ENCODE data around the gene HCAR1. TPM values are rescaled to one million over a fixed set of nuclear protein-coding genes. Genes with fewer than 3 reads are reported as not detected.

Gene HCAR1
- total RNA-seq, 1 donor from 2014 or later: under 0.01 TPM

Other genes starting within 250 kb of the HCAR1 start
- gene ZCCHC8, start 229.9 kb downstream of the HCAR1 start, total RNA-seq: 11.3 and 17.2 TPM in 2 replicates
- gene RSRC2, start 203.9 kb downstream of the HCAR1 start, total RNA-seq: 32.6 and 48.1 TPM in 2 replicates
- 25.7 and 42.4 TPM in 2 replicates for gene KNTC1, start 203.6 kb downstream of the HCAR1 start, total RNA-seq
- not detected in 2 replicates for gene HCAR2, start 27.5 kb downstream of the HCAR1 start, total RNA-seq
- gene HCAR3, start 14.0 kb downstream of the HCAR1 start, total RNA-seq: not detected in 2 replicates
- 41.4 and 43.0 TPM in 2 replicates for gene DENR, start 22.0 kb upstream of the HCAR1 start, total RNA-seq
- 0.39 and 0.46 TPM in 2 replicates for gene CCDC62, start 43.7 kb upstream of the HCAR1 start, total RNA-seq
- 121 and 150 TPM in 2 replicates for gene HIP1R, start 104.6 kb upstream of the HCAR1 start, total RNA-seq
- 10.6 and 15.7 TPM in 2 replicates for gene VPS37B, start 165.3 kb upstream of the HCAR1 start, total RNA-seq
- gene ABCB9, start 235.6 kb upstream of the HCAR1 start, total RNA-seq: 10.3 and 10.7 TPM in 2 replicates
- gene OGFOD2, start 244.4 kb upstream of the HCAR1 start, total RNA-seq: 9.1 and 12.3 TPM in 2 replicates
- gene ARL6IP4, start 249.8 kb upstream of the HCAR1 start, total RNA-seq: 214 and 261 TPM in 2 replicates